ENCODE results near the gene COL4A2.

DNA sequence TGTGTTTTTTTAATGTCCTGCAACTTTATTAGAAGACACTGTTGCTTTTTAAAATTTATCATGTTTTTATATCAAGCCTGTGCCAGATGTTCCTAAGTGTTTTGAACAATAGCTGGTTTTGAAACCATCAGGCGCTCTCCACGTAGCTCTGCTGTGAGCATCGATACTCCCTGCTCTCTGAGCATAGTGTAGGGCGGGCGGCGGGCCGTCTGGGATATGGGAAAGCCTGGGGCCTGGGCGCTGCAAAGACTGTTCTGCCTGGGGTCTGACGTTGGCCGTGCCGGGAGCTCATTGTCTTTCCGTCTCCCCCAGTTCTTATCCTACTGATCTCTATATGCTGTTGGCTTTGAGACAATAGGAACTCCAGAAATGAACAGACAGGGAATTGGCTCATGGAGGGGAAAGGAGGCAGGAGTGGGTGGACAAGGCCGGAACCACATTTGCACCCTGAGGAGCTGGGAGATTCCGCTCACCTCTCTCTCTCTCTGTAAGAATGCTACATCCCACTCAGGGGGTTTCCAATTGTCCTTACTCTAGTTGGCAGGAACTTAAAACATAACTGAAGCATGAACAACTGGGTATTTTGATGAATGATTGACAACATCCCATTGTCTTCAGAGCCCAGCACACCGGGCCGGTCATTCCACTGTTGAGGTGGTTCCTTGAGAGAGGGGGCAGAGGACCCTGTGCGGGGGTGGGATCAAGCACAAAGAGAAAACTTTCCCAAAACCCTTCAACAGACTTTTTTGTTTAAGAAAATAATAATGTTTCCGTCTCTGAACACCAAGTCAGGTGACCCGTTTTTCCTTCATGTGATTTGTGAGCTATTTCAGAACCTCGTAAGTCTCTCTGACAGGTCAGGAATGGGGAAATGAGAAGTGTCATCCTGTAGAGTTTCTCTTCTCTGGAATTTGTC, 64.7 kb downstream of the COL4A2 start:
- TF ChIP-seq, protein P1, sequence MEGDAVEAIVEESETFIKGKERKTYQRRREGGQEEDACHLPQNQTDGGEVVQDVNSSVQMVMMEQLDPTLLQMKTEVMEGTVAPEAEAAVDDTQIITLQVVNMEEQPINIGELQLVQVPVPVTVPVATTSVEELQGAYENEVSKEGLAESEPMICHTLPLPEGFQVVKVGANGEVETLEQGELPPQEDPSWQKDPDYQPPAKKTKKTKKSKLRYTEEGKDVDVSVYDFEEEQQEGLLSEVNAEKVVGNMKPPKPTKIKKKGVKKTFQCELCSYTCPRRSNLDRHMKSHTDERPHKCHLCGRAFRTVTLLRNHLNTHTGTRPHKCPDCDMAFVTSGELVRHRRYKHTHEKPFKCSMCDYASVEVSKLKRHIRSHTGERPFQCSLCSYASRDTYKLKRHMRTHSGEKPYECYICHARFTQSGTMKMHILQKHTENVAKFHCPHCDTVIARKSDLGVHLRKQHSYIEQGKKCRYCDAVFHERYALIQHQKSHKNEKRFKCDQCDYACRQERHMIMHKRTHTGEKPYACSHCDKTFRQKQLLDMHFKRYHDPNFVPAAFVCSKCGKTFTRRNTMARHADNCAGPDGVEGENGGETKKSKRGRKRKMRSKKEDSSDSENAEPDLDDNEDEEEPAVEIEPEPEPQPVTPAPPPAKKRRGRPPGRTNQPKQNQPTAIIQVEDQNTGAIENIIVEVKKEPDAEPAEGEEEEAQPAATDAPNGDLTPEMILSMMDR (IDR thresholded peaks at IDR 0.05) = no peak
- TF ChIP-seq POLR2A (IDR thresholded peaks at IDR 0.05) = no peak
- TF ChIP-seq POLR2AphosphoS5 (IDR thresholded peaks at IDR 0.05) = no peak

All from transverse colon (tissue), 4 donors.